Fibroblast of lung (primary cell): ENCODE measurements around the gene RTTN. TPM values are rescaled to one million over a fixed set of nuclear protein-coding genes. Genes with fewer than 3 reads are reported as not detected.

Experiments used
- DNase-seq, 2 donors: peaks; one replicate each; pipeline versions ENCODE4 v3.0.0 to v3.0.0-alpha.2; 2010; ENCODE audit warnings: low read depth in 2 of 2
- H2AFZ ChIP-seq: 2 replicates; pipeline ENCODE4 v1.5.1; 2012; ENCODE audit warnings: low read length, control low read depth, inconsistent platforms
- H3K27ac ChIP-seq: 2 replicates; pipeline ENCODE4 v1.5.1; 2011; ENCODE audit warnings: low read length, control low read depth; ENCODE audit not compliant: insufficient read depth
- H3K27me3 ChIP-seq: 2 replicates; pipeline ENCODE4 v1.5.1; 2011; ENCODE audit warnings: mild to moderate bottlenecking, low read length; ENCODE audit not compliant: control insufficient read depth, insufficient read depth
- H3K36me3 ChIP-seq: 2 replicates; pipeline ENCODE4 v1.5.1; 2011; ENCODE audit warnings: low read length; ENCODE audit not compliant: control insufficient read depth, insufficient read depth
- H3K4me1 ChIP-seq: 2 replicates; pipeline ENCODE4 v1.5.1; 2011; ENCODE audit warnings: low read length; ENCODE audit not compliant: control insufficient read depth, insufficient read depth; ENCODE audit errors: extremely low read depth
- H3K4me2 ChIP-seq: 2 replicates; pipeline ENCODE4 v1.5.1; 2011; ENCODE audit warnings: low read length, control low read depth; ENCODE audit not compliant: insufficient read depth; ENCODE audit errors: extremely low read depth
- H3K4me3 ChIP-seq, 4 experiments: fragments of 200-600 bp in 1 of 4; sonication (generic) in 1 of 4; replicated peaks in 1 of 4; 2 replicates each; pipeline ENCODE4 v1.5.1; 2011 to 2016; ENCODE audit warnings: low read length in 4 of 4, low read depth in 3 of 4, mild to moderate bottlenecking in 3 of 4, control low read depth in 2 of 4, inconsistent platforms in 1 of 4, mixed read lengths in 1 of 4; ENCODE audit not compliant: insufficient read depth in 1 of 4; ENCODE audit errors: control extremely low read depth in 1 of 4
- H3K79me2 ChIP-seq: 2 replicates; pipeline ENCODE4 v1.5.1; 2012; ENCODE audit warnings: mild to moderate bottlenecking, low read length, inconsistent platforms; ENCODE audit not compliant: control insufficient read depth, insufficient read depth
- H3K9ac ChIP-seq: 2 replicates; pipeline ENCODE4 v1.5.1; 2011; ENCODE audit warnings: mild to moderate bottlenecking, low read length, control low read depth; ENCODE audit not compliant: insufficient read depth
- H3K9me3 ChIP-seq: 2 replicates; pipeline ENCODE4 v1.5.1; 2012; ENCODE audit warnings: low read depth, low read length; ENCODE audit not compliant: control insufficient read depth, insufficient read depth
- H4K20me1 ChIP-seq: 2 replicates; pipeline ENCODE4 v1.5.1; 2011; ENCODE audit warnings: low read length; ENCODE audit not compliant: control insufficient read depth, insufficient read depth; ENCODE audit errors: extremely low read depth
- CTCF ChIP-seq, 2 donors: IDR thresholded peaks in 1 of 2; conservative IDR thresholded peaks in 1 of 2; 1 replicate in 1 of 2; 2 replicates in 1 of 2; pipeline ENCODE4 v1.5.1; 2011 to 2012; ENCODE audit warnings: low read length in 2 of 2, control low read depth in 1 of 2, inconsistent platforms in 1 of 2, low read depth in 1 of 2, mild to moderate bottlenecking in 1 of 2
- EZH2 ChIP-seq: IDR thresholded peaks from 2 replicates; pipeline ENCODE4 v1.5.1; 2012; ENCODE audit warnings: low read length, control low read depth, mild to moderate bottlenecking; ENCODE audit errors: missing control alignments
- polyA plus RNA-seq, 2 donors: library from polyadenylated mRNA; depleted of rRNA in 1 of 2; stranded (reverse) in 1 of 2; unstranded in 1 of 2; fragments of >200 nt; gene quantifications; 2 replicates each; pipeline ENCODE4 v1.2.1, GENCODE V29; 2011 to 2012; ENCODE audit warnings: missing spikeins in 1 of 2
- total RNA-seq: library from RNA; depleted of rRNA; stranded (reverse); fragments of >200 nt; gene quantifications from 2 replicates; pipeline ENCODE4 v1.2.1, GENCODE V29; 2014

The RTTN gene
- total and polyA plus RNA-seq, 2 donors (not counting 1 experiment from before 2014, with no cell fraction given) = 5.4 to 19.0 TPM

- Histone ChIP-seq H3K27ac (no peak overlapping the region), H3K9me3 (no peaks in the 10 kb centered on the region), H3K4me1 (no peaks in the 10 kb centered on the region), H4K20me1 (no peaks in the 10 kb centered on the region), H2AFZ (no peak overlapping the region), H3K27me3 (no peaks in the 10 kb centered on the region), H3K9ac (no peak overlapping the region), H3K79me2 (no peaks in the 10 kb centered on the region), H3K4me2 (no peak overlapping the region), H3K36me3 (no peaks in the 10 kb centered on the region), H3K4me3 (no peak overlapping the region)
- no peak for DNase-seq
- TF ChIP-seq CTCF (conservative IDR thresholded peaks at IDR 0.05 in 1 of 2, IDR thresholded peaks at IDR 0.05 in 1 of 2; ENCODE audit: low read depth in 1 of 2, low read length in 2 of 2) (no peak), EZH2 (no peak)
Observed at GRCh38 chr18:70089858-70090257, 115.6 kb downstream of the RTTN start.

GRCh38 chr18:70086085-70086484 is 119.4 kb downstream of the RTTN start:
- no peak for TF ChIP-seq EZH2
- no peak for TF ChIP-seq CTCF (conservative IDR thresholded peaks at IDR 0.05 in 1 of 2, IDR thresholded peaks at IDR 0.05 in 1 of 2; ENCODE audit: low read depth in 1 of 2, low read length in 2 of 2)
- H3K9ac ChIP-seq = no peak overlapping the region
- H2AFZ ChIP-seq = no peak overlapping the region
- no peaks in the 10 kb centered on the region for H3K79me2 ChIP-seq
- no peak overlapping the region for H3K4me3 ChIP-seq
- no peaks in the 10 kb centered on the region for H3K27me3 ChIP-seq
- no peak overlapping the region for H3K27ac ChIP-seq
- no peaks in the 10 kb centered on the region for H4K20me1 ChIP-seq
- no peak overlapping the region for H3K4me2 ChIP-seq
- DNase-seq = no peak
- no peaks in the 10 kb centered on the region for H3K36me3 ChIP-seq
- H3K9me3 ChIP-seq = no peaks in the 10 kb centered on the region
- no peaks in the 10 kb centered on the region for H3K4me1 ChIP-seq

- no peaks in the 10 kb centered on the region for H3K36me3 ChIP-seq
- H4K20me1 ChIP-seq = no peaks in the 10 kb centered on the region
- no peak overlapping the region for H3K9ac ChIP-seq
- H3K79me2 ChIP-seq = no peaks in the 10 kb centered on the region
- TF ChIP-seq CTCF (conservative IDR thresholded peaks at IDR 0.05 in 1 of 2, IDR thresholded peaks at IDR 0.05 in 1 of 2; ENCODE audit: low read depth in 1 of 2, low read length in 2 of 2) (no peak), EZH2 (no peak)
- no peaks in the 10 kb centered on the region for H3K27me3 ChIP-seq
- no peak overlapping the region for H3K27ac ChIP-seq
- H3K4me1 ChIP-seq = no peaks in the 10 kb centered on the region
- no peaks in the 10 kb centered on the region for H3K9me3 ChIP-seq
- DNase-seq = no peak
- no peak overlapping the region for H3K4me3 ChIP-seq
- H2AFZ ChIP-seq = no peak overlapping the region
- H3K4me2 ChIP-seq = no peak overlapping the region
Observed at GRCh38 chr18:70085641-70086040, 119.8 kb downstream of the RTTN start.
